Body of pancreas (tissue), 4 donors: ENCODE results near the gene RND2.
"Not testable (repeated sequence)": the region's sequence is repeated elsewhere in the genome, so short reads cannot be mapped to it uniquely, and the experiment has no call there.

Experiments
- POLR2A ChIP-seq, 3 donors: fragments of 450-650 bp; IDR thresholded peaks; one replicate each; pipeline ENCODE4 v1.6.1; 2016; ENCODE audit warnings: antibody characterized with exemption in 3 of 3, mild to moderate bottlenecking in 2 of 3
- TF ChIP-seq, protein P1 (sequence below), 7 experiments: fragments of 450-650 bp in 4 of 7; fragments of 200-600 bp in 3 of 7; sonication (generic) in 3 of 7; IDR thresholded peaks; one replicate each; pipeline ENCODE4 v1.5.1; 2016 to 2019; ENCODE audit warnings: antibody characterized with exemption in 7 of 7

DNA sequence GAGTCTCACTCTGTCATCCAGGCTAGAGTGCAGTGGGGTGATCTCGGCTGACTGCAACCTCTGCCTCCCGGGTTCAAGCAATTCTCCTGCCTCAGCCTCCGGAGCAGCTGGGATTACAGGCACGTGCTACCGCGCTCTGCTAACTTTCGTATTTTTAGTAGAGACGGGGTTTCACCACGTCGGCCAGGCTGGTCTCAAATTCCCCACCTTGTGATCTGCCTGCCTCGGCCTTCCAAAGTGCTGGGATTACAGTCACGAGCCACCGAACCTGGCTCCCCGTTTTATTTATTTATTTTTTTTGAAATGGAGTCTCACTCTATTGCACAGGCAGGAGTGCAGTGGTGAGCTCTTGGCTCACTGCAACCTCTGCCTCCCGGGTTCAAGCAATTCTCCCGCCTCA is 49.3 kb upstream of the RND2 start:
- TF ChIP-seq, protein P1, sequence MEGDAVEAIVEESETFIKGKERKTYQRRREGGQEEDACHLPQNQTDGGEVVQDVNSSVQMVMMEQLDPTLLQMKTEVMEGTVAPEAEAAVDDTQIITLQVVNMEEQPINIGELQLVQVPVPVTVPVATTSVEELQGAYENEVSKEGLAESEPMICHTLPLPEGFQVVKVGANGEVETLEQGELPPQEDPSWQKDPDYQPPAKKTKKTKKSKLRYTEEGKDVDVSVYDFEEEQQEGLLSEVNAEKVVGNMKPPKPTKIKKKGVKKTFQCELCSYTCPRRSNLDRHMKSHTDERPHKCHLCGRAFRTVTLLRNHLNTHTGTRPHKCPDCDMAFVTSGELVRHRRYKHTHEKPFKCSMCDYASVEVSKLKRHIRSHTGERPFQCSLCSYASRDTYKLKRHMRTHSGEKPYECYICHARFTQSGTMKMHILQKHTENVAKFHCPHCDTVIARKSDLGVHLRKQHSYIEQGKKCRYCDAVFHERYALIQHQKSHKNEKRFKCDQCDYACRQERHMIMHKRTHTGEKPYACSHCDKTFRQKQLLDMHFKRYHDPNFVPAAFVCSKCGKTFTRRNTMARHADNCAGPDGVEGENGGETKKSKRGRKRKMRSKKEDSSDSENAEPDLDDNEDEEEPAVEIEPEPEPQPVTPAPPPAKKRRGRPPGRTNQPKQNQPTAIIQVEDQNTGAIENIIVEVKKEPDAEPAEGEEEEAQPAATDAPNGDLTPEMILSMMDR (IDR thresholded peaks at IDR 0.05) = not testable (repeated sequence)
- TF ChIP-seq POLR2A (IDR thresholded peaks at IDR 0.05) = not testable (repeated sequence)
